ENCODE data around the gene DNM3. TPM values are rescaled to one million over a fixed set of nuclear protein-coding genes. Genes with fewer than 3 reads are reported as not detected.

Gene DNM3
- total RNA-seq, 1 donor from 2014 or later = 2.7 TPM

DNA sequence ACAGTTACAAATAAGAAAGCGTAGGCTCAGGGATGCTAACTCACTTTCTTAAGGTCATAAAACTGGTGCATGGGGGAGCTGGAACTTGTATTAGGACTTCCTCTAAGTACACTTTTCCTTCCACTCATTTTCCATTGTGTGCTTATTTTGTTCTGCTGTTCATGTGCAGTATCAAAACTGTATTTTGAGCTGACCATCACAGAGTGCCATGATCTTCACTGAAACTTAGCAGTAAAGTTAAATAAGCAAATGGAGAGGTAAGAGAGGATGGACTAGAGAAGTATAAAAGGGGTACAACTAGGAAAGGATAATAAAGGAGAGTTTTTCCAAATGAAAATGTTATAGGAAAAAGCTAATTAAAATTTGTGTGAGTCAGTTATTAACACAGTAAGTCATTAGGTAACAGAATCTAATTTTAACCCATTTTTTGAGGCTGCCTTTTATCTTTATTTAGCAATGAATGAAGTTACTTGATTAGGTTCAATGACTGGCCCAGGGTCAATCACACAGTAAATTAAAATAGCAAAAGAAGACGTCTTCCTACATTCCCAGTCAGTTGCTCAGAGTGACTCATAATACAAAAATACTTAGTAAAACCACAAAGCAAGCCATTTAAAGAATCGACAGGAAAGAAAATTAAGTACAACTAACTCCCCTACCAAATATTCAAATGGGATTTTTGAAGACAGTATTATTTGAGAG lies 413.4 kb downstream of the DNM3 start:
- H3K27me3 ChIP-seq (ENCODE audit: control insufficient read depth, insufficient read depth, low read length) = no peaks in the 10 kb centered on the region
- H3K4me3 ChIP-seq (ENCODE audit: low read depth, low read length) = no peak overlapping the region
- no peaks in the 10 kb centered on the region for H3K36me3 ChIP-seq (ENCODE audit: control insufficient read depth, insufficient read depth, low read length)
- TF ChIP-seq, protein P1, sequence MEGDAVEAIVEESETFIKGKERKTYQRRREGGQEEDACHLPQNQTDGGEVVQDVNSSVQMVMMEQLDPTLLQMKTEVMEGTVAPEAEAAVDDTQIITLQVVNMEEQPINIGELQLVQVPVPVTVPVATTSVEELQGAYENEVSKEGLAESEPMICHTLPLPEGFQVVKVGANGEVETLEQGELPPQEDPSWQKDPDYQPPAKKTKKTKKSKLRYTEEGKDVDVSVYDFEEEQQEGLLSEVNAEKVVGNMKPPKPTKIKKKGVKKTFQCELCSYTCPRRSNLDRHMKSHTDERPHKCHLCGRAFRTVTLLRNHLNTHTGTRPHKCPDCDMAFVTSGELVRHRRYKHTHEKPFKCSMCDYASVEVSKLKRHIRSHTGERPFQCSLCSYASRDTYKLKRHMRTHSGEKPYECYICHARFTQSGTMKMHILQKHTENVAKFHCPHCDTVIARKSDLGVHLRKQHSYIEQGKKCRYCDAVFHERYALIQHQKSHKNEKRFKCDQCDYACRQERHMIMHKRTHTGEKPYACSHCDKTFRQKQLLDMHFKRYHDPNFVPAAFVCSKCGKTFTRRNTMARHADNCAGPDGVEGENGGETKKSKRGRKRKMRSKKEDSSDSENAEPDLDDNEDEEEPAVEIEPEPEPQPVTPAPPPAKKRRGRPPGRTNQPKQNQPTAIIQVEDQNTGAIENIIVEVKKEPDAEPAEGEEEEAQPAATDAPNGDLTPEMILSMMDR (IDR thresholded peaks at IDR 0.05; ENCODE audit: insufficient read depth, low read length, poor library complexity, severe bottlenecking) = no peak
- peak; percentile 96 for DNase-seq (ENCODE audit: low read depth)

DNA sequence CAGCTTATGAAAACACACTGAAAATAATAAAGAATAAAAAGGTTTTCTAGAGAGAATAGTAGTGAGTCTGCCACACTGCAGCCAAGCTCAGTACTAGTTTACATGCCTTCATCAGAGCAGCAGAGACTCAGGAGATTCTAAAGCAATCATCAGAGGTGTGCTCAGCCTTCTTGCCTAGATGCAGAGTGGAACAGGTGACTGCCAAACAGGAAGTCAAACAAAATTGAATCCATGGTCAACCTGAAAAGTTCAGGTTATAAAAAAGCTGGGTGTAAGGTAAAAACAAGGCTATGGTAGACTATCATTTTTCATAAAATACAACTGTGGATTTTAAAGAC lies 413.9 kb downstream of the DNM3 start:
- no peaks in the 10 kb centered on the region for H3K36me3 ChIP-seq (ENCODE audit: control insufficient read depth, insufficient read depth, low read length)
- no peak for DNase-seq (ENCODE audit: low read depth)

DNA sequence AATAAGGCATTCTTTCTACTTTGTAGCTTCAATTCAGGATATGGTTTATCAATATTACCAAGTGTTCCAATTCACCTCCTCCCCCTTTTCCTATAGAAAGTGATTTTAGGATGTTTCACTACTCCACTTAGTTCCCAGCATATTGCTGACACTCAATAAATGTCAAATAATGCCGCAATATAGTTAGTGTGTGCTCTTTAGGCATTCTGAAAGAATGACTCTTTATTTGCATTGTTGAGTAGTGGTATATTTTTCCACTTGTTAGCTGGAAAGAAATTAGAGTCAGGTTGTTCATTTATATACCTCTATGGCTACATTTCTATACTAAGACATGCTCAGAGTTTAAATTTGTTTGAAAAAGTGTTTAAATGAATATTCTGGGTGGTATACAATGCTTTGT lies 424.6 kb downstream of the DNM3 start:
- Histone ChIP-seq H3K27me3 (ENCODE audit: control insufficient read depth, insufficient read depth, low read length) (no peaks in the 10 kb centered on the region), H3K4me3 (ENCODE audit: low read depth, low read length) (no peak overlapping the region), H3K36me3 (ENCODE audit: control insufficient read depth, insufficient read depth, low read length) (no peaks in the 10 kb centered on the region)
- TF ChIP-seq, protein P1 (IDR thresholded peaks at IDR 0.05; ENCODE audit: insufficient read depth, low read length, poor library complexity, severe bottlenecking) = no peak
- no peak for DNase-seq (ENCODE audit: low read depth)

More for the DNA sequence above, 413.9 kb downstream of the DNM3 start:
- H3K4me3 ChIP-seq (ENCODE audit: low read depth, low read length) = no peak overlapping the region
- H3K27me3 ChIP-seq (ENCODE audit: control insufficient read depth, insufficient read depth, low read length) = no peaks in the 10 kb centered on the region
- TF ChIP-seq, protein P1 (IDR thresholded peaks at IDR 0.05; ENCODE audit: insufficient read depth, low read length, poor library complexity, severe bottlenecking) = no peak

DNA sequence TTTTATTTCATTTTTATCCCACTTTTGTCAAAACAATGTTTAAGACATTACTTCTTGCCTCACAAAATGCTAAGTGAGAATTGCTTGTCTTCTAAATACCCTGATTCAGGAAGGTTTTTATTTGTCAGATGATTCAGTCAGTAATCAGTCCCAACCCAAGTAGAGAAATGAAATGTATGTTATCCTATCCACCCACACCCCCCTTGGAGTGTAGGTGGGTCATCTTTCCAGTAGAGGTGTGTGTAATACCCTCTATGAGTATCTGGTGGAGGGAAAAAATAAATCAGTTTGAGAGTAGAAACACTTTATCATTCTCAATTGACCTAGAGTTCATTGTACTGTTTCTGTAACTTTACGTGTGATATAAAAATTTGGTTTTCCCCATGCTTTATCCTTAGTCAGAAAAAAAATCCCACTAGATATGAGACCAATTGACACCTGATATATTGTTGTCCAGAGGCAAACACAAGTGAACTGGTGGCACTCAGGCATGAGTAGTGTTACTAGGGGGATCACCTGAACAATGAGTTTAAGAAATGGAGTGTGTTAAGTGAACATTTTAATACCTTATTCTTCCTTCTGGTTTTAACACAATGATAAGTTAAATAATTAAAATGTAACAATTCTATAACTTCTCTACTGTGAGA lies 425.4 kb downstream of the DNM3 start:
- H3K36me3 ChIP-seq (ENCODE audit: control insufficient read depth, insufficient read depth, low read length) = no peaks in the 10 kb centered on the region
- TF ChIP-seq, protein P1 (IDR thresholded peaks at IDR 0.05; ENCODE audit: insufficient read depth, low read length, poor library complexity, severe bottlenecking) = no peak
- H3K27me3 ChIP-seq (ENCODE audit: control insufficient read depth, insufficient read depth, low read length) = no peaks in the 10 kb centered on the region
- DNase-seq (ENCODE audit: low read depth) = no peak
- no peak overlapping the region for H3K4me3 ChIP-seq (ENCODE audit: low read depth, low read length)

DNA sequence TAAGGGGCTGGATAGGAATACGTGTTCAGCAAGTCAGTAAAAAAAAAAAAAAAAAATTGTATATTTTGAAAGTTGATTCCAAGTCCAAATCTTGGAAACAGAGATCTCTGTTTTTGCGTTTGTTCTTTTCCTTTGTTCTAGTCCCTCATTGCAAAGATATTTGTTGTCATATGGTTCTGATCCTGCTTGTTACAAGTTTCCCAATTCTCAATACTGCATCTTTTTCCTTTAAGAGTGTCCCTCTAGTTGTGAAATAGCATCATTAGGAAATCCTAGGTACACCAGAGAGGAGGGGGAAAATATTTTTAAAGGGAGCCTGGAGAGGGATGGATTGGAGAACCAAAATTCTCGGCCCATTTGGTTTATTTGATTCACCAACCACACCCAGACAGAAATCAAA lies 426.9 kb downstream of the DNM3 start:
- TF ChIP-seq, protein P1 (IDR thresholded peaks at IDR 0.05; ENCODE audit: insufficient read depth, low read length, poor library complexity, severe bottlenecking) = no peak

More for the DNA sequence above, 426.9 kb downstream of the DNM3 start:
- Histone ChIP-seq H3K27me3 (ENCODE audit: control insufficient read depth, insufficient read depth, low read length) (no peaks in the 10 kb centered on the region), H3K4me3 (ENCODE audit: low read depth, low read length) (no peak overlapping the region), H3K36me3 (ENCODE audit: control insufficient read depth, insufficient read depth, low read length) (no peaks in the 10 kb centered on the region)
- no peak for DNase-seq (ENCODE audit: low read depth)
